ENCODE data around the gene MBLAC1.

Gene MBLAC1

GRCh38 chr7:100106633-100107032 is 20.1 kb upstream of the MBLAC1 start:
- no peaks in the 10 kb centered on the region for H3K9me3 Mint-ChIP-seq
- no peak overlapping the region for H3K4me3 Mint-ChIP-seq
- peak overlapping the region; percentile 66 for H3K27ac Mint-ChIP-seq
- DNase-seq: no peak
- peaks cover 80% of the 10 kb centered on the region for H3K36me3 Mint-ChIP-seq (ENCODE audit: low read depth)
- H3K4me1 Mint-ChIP-seq (ENCODE audit: low read depth): peaks cover 13% of the 10 kb centered on the region
- no peaks in the 10 kb centered on the region for H3K27me3 Mint-ChIP-seq

- Mint-ChIP-seq H3K27me3 (no peaks in the 10 kb centered on the region), H3K9me3 (no peaks in the 10 kb centered on the region), H3K36me3 (ENCODE audit: low read depth) (peaks cover 85% of the 10 kb centered on the region), H3K27ac (peak overlapping the region; percentile 66), H3K4me1 (ENCODE audit: low read depth) (peaks cover 13% of the 10 kb centered on the region), H3K4me3 (no peak overlapping the region)
- DNase-seq: no peak
Observed at GRCh38 chr7:100107125-100107737, 19.5 kb upstream of the MBLAC1 start.

DNA sequence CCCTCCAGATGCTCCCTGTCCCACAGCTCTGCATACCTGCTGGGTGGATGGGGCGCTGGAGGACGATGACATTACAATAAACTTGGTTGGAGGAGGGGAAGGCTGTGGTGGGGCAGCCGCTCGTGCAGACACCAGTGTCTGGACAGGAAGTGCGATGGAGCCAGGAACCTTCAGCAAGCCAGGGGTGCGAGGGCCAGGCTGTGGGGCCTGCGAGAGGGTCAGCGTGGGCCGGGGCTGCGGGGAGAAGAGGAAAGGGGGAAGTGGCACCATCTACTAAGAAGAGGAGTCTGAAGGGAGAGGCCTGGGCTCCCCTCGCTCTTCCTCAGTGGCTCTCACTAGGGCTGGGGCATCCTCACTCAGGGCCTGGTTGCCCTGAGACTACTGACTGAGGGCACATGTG is 18.9 kb upstream of the MBLAC1 start:
- peaks cover 7% of the 10 kb centered on the region for H3K4me1 Mint-ChIP-seq (ENCODE audit: low read depth)
- H3K27ac Mint-ChIP-seq: no peak overlapping the region
- H3K4me3 Mint-ChIP-seq: no peak overlapping the region
- no peak for DNase-seq
- H3K27me3 Mint-ChIP-seq: no peaks in the 10 kb centered on the region
- peaks cover 92% of the 10 kb centered on the region for H3K36me3 Mint-ChIP-seq (ENCODE audit: low read depth)
- H3K9me3 Mint-ChIP-seq: no peaks in the 10 kb centered on the region

DNA sequence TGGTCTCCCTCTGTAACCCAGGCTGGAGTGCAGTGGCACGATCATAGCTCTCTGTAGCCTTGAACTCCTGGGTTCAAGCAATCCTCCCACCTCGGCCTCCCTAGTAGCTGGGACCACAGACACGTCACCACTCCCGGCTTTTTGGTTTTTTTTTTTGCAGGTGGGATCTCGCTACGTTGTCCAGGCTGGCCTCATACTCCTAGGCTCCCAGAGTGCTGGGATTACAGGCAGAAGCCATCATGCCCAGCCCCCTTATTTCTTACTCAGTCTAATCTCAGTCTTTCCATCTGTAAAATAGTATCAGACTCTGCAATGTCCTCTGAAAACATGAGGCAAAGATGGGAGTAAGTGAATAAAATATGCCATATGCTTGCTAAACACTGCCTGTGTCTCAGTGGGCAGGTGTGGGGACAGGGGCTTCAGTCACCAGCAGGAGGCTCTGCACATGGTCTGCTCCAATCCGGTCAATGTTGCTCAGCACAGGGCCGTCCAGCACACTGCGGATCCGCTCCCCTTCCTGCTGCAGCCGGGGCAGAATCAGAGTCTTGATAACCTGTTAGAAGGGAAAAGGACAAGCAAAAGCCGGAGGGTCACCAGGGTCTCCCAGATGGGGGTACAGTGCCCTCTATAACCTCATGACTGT is 17.1 kb upstream of the MBLAC1 start:
- H3K4me3 Mint-ChIP-seq: no peak overlapping the region
- no peak for DNase-seq
- H3K9me3 Mint-ChIP-seq: no peaks in the 10 kb centered on the region
- no peak overlapping the region for H3K27ac Mint-ChIP-seq
- H3K36me3 Mint-ChIP-seq (ENCODE audit: low read depth): peaks cover 95% of the 10 kb centered on the region
- H3K27me3 Mint-ChIP-seq: no peaks in the 10 kb centered on the region
- H3K4me1 Mint-ChIP-seq (ENCODE audit: low read depth): no peaks in the 10 kb centered on the region

- Mint-ChIP-seq H3K27me3 (no peaks in the 10 kb centered on the region), H3K9me3 (no peaks in the 10 kb centered on the region), H3K27ac (no peak overlapping the region), H3K36me3 (ENCODE audit: low read depth) (peaks cover 92% of the 10 kb centered on the region), H3K4me3 (no peak overlapping the region), H3K4me1 (ENCODE audit: low read depth) (peaks cover 4% of the 10 kb centered on the region)
- DNase-seq: no peak
Observed at GRCh38 chr7:100111156-100111555, 15.6 kb upstream of the MBLAC1 start.

- Mint-ChIP-seq H3K27ac (no peak overlapping the region), H3K4me3 (no peak overlapping the region), H3K9me3 (no peaks in the 10 kb centered on the region), H3K4me1 (ENCODE audit: low read depth) (peaks cover 4% of the 10 kb centered on the region), H3K27me3 (no peaks in the 10 kb centered on the region), H3K36me3 (ENCODE audit: low read depth) (peaks cover 92% of the 10 kb centered on the region)
- DNase-seq: no peak
Observed at GRCh38 chr7:100111914-100112313, 14.9 kb upstream of the MBLAC1 start.

DNA sequence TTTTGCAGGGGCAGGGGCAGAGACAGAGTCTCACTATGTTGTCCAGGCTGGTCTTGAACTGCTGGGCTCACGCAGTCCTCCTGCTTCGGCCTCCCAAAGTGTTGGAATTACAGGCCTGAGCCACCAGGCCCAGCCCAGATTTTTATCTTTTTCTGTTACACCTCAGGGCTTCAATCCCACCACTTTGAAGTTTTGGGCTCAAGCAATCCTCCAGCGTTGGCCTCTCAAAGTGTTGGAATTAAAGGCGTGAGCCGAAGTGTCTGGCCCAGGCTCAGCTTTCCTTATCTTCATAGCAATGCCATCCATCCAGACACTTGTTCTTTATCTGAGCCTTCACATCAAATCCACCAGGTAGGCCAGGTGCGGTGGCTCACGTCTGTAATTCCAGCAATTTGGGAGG is 11.7 kb upstream of the MBLAC1 start:
- no peak for DNase-seq
- peaks cover 16% of the 10 kb centered on the region for H3K4me1 Mint-ChIP-seq (ENCODE audit: low read depth)
- H3K36me3 Mint-ChIP-seq (ENCODE audit: low read depth): peaks cover 76% of the 10 kb centered on the region
- H3K27ac Mint-ChIP-seq: no peak overlapping the region
- no peaks in the 10 kb centered on the region for H3K9me3 Mint-ChIP-seq
- no peak overlapping the region for H3K4me3 Mint-ChIP-seq
- no peaks in the 10 kb centered on the region for H3K27me3 Mint-ChIP-seq

- H3K4me1 Mint-ChIP-seq (ENCODE audit: low read depth): peaks cover 28% of the 10 kb centered on the region
- no peaks in the 10 kb centered on the region for H3K27me3 Mint-ChIP-seq
- no peak for DNase-seq
- H3K36me3 Mint-ChIP-seq (ENCODE audit: low read depth): peaks cover 53% of the 10 kb centered on the region
- H3K9me3 Mint-ChIP-seq: no peaks in the 10 kb centered on the region
- peak overlapping the region; percentile 98 for H3K4me3 Mint-ChIP-seq
- H3K27ac Mint-ChIP-seq: peak overlapping the region; percentile 99
Observed at GRCh38 chr7:100118388-100119071, 8.2 kb upstream of the MBLAC1 start.

- H3K4me3 Mint-ChIP-seq: peak within 1 kb of the TSS; percentile 98
- no peaks in the 10 kb centered on the region for H3K9me3 Mint-ChIP-seq
- H3K27ac Mint-ChIP-seq: peak within 1 kb of the TSS; percentile 99
- H3K36me3 Mint-ChIP-seq (ENCODE audit: low read depth): peaks cover 49% of the 10 kb centered on the region
- no peaks in the 10 kb centered on the region for H3K27me3 Mint-ChIP-seq
- DNase-seq: peak; percentile 95
- H3K4me1 Mint-ChIP-seq (ENCODE audit: low read depth): peaks cover 31% of the 10 kb centered on the region
Observed at GRCh38 chr7:100119072-100119969, 7.4 kb upstream of the MBLAC1 start, which contains the start of the genes CNPY4 and TAF6. CNPY4 (plus strand) TSS chr7:100119634; CDS start chr7:100119745, 111 bp downstream. TAF6 (minus strand) TSS chr7:100119358; CDS start chr7:100114209, 5,149 bp downstream.

- Mint-ChIP-seq H3K36me3 (ENCODE audit: low read depth) (peaks cover 53% of the 10 kb centered on the region), H3K4me3 (peak overlapping the region; percentile 98), H3K27me3 (no peaks in the 10 kb centered on the region), H3K9me3 (no peaks in the 10 kb centered on the region), H3K27ac (peak overlapping the region; percentile 99), H3K4me1 (ENCODE audit: low read depth) (peaks cover 39% of the 10 kb centered on the region)
- DNase-seq: no peak
Observed at GRCh38 chr7:100119970-100120732, 6.6 kb upstream of the MBLAC1 start.

DNA sequence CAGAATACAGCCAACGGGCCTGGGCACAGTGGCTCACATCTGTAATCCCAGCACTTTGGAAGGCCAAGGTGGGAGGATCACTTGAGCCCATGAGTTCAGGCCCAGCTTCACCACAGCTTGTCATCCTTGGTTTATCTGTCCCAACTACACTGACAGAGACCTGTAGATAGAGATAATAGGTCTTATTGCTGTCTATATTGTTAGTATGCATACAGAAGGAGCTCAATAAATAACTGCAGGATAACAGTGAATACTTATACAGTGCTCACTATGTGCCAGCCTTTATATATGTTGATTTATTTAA is 6.1 kb upstream of the MBLAC1 start:
- Mint-ChIP-seq H3K36me3 (ENCODE audit: low read depth) (peaks cover 54% of the 10 kb centered on the region), H3K9me3 (no peaks in the 10 kb centered on the region), H3K4me3 (peak overlapping the region; percentile 98), H3K27me3 (no peaks in the 10 kb centered on the region), H3K4me1 (ENCODE audit: low read depth) (peaks cover 45% of the 10 kb centered on the region), H3K27ac (peak overlapping the region; percentile 99)
- no peak for DNase-seq

DNA sequence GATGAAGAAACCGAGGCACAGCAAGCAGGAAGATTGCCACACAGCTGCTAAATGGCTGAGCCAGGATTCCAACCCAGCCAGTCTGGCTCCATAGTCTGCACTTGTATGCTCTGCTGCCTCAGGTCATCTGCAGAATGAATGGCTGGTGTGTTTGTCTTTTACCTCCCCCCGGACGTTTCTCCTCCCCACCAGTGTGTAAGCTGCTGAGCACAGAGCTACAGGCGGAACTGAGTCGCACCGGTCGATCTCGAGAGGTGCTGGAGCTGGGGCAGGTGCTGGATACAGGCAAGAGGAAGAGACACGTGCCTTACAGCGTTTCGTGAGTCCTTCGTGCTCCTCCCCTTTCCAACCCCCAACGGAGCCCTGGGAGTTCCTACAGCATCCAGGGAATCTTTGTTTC is 4.7 kb upstream of the MBLAC1 start:
- peaks cover 53% of the 10 kb centered on the region for H3K36me3 Mint-ChIP-seq (ENCODE audit: low read depth)
- H3K27me3 Mint-ChIP-seq: no peaks in the 10 kb centered on the region
- no peak overlapping the region for H3K4me3 Mint-ChIP-seq
- H3K4me1 Mint-ChIP-seq (ENCODE audit: low read depth): peaks cover 43% of the 10 kb centered on the region
- H3K27ac Mint-ChIP-seq: peak overlapping the region; percentile 46
- no peak for DNase-seq
- no peaks in the 10 kb centered on the region for H3K9me3 Mint-ChIP-seq

DNA sequence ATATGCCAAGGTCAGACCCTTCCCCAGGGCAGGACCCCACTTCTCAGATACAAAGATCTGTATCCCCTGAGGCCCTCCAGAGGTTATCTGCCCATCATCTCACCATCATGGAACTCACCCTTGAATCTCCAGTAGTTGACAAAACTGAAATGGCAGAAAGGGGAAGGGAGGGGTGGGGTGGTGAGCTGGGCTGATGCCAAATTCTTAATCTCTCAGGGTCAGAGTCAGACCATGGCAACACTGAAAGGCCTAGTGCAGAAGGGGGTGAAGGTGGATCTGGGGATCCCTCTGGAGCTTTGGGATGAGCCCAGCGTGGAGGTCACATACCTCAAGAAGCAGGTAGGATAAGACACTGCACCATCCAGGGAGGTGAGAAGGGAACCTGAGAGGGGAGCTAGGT is 4.2 kb upstream of the MBLAC1 start:
- peak overlapping the region; percentile 46 for H3K27ac Mint-ChIP-seq

More for the DNA sequence above, 4.2 kb upstream of the MBLAC1 start:
- H3K36me3 Mint-ChIP-seq (ENCODE audit: low read depth): peaks cover 54% of the 10 kb centered on the region
- H3K4me3 Mint-ChIP-seq: no peak overlapping the region
- no peaks in the 10 kb centered on the region for H3K27me3 Mint-ChIP-seq
- H3K4me1 Mint-ChIP-seq (ENCODE audit: low read depth): peaks cover 43% of the 10 kb centered on the region
- no peak for DNase-seq
- no peaks in the 10 kb centered on the region for H3K9me3 Mint-ChIP-seq

All from activated T-cell treated with anti-CD3 and anti-CD28 coated beads, Interleukin-2, amount 50 U/mL, for 24 hours (primary cell).